HG02763 (cell line): ENCODE results near the gene KDM2A.
"Not testable (repeated sequence)": the region's sequence is repeated elsewhere in the genome, so short reads cannot be mapped to it uniquely, and the experiment has no call there.

ENCODE experiments used
- ATAC-seq: cut with Tn5 transposase; IDR thresholded peaks from one replicate; pipeline ENCODE4 v1.9.1; 2021; ENCODE audit warnings: mild to moderate bottlenecking, moderate library complexity; ENCODE audit not compliant: unreplicated experiment

Gene KDM2A

GRCh38 chr11:67230886-67231285 lies 111.8 kb downstream of the KDM2A start:
- no peak for ATAC-seq

- ATAC-seq = no peak
These were observed 114.6 kb downstream of the KDM2A start for GRCh38 chr11:67233584-67234190.

GRCh38 chr11:67234571-67234970 lies 115.5 kb downstream of the KDM2A start:
- not testable (repeated sequence) for ATAC-seq

- no peak for ATAC-seq
These were observed 118.5 kb downstream of the KDM2A start for GRCh38 chr11:67237574-67237973.

GRCh38 chr11:67238894-67239782 lies 120.1 kb downstream of the KDM2A start:
- no peak for ATAC-seq

GRCh38 chr11:67239783-67240575 lies 120.9 kb downstream of the KDM2A start:
- ATAC-seq = peak; percentile 88

GRCh38 chr11:67240576-67241389 lies 121.7 kb downstream of the KDM2A start:
- no peak for ATAC-seq

- no peak for ATAC-seq
These were observed 123.5 kb downstream of the KDM2A start for GRCh38 chr11:67242548-67242947.

- no peak for ATAC-seq
These were observed 124.0 kb downstream of the KDM2A start for GRCh38 chr11:67243051-67243450.

- no peak for ATAC-seq
These were observed 126.0 kb downstream of the KDM2A start for GRCh38 chr11:67245046-67245445.

GRCh38 chr11:67247946-67248550 lies 129.0 kb downstream of the KDM2A start:
- no peak for ATAC-seq

GRCh38 chr11:67248653-67249052 lies 129.6 kb downstream of the KDM2A start:
- ATAC-seq = no peak

- ATAC-seq = no peak
These were observed 131.3 kb downstream of the KDM2A start for GRCh38 chr11:67250059-67251043.

- no peak for ATAC-seq
These were observed 132.8 kb downstream of the KDM2A start for GRCh38 chr11:67251841-67252240.

- ATAC-seq = no peak
These were observed 133.8 kb downstream of the KDM2A start for GRCh38 chr11:67252831-67253239.

- no peak for ATAC-seq
These were observed 135.0 kb downstream of the KDM2A start for GRCh38 chr11:67253872-67254624.

GRCh38 chr11:67254798-67255197 lies 135.7 kb downstream of the KDM2A start:
- ATAC-seq = no peak

- no peak for ATAC-seq
These were observed 136.3 kb downstream of the KDM2A start for GRCh38 chr11:67255353-67255752.
